NCI-H2171 treated with DMSO at 0.1 percent for 48 hours (cell line): Measurements from ENCODE around the gene DLX5.

Experiments used
- DNase-seq: peaks from one replicate; lab custom pipeline; 2025; lab: John Stamatoyannopoulos, UW

DLX5 gene

GRCh38 chr7:97005183-97006054 is 19.2 kb downstream of the DLX5 start, which contains the start of gene DLX6:
DLX6 (plus strand) TSS chr7:97005553; CDS start chr7:97005978, 425 bp downstream.
- peak; percentile 95 for DNase-seq

GRCh38 chr7:97004247-97005182 is 20.1 kb downstream of the DLX5 start:
- no peak for DNase-seq

- no peak for DNase-seq
Observed at GRCh38 chr7:97003262-97004246, 21.1 kb downstream of the DLX5 start.

- DNase-seq: no peak
Observed at GRCh38 chr7:97002555-97003261, 21.9 kb downstream of the DLX5 start.

- DNase-seq: no peak
Observed at GRCh38 chr7:97001656-97002554, 22.7 kb downstream of the DLX5 start.

- DNase-seq: no peak
Observed at GRCh38 chr7:97001221-97001620, 23.4 kb downstream of the DLX5 start.

GRCh38 chr7:96998744-96999143 is 25.9 kb downstream of the DLX5 start:
- no peak for DNase-seq

GRCh38 chr7:96998333-96998732 is 26.3 kb downstream of the DLX5 start:
- no peak for DNase-seq

- no peak for DNase-seq
Observed at GRCh38 chr7:96997512-96998032, 27.1 kb downstream of the DLX5 start.

GRCh38 chr7:96996958-96997511 is 27.6 kb downstream of the DLX5 start:
- DNase-seq: no peak

GRCh38 chr7:96996111-96996957 is 28.3 kb downstream of the DLX5 start:
- no peak for DNase-seq

- no peak for DNase-seq
Observed at GRCh38 chr7:96995406-96996110, 29.1 kb downstream of the DLX5 start.

- DNase-seq: no peak
Observed at GRCh38 chr7:96993980-96994379, 30.7 kb downstream of the DLX5 start.

- DNase-seq: no peak
Observed at GRCh38 chr7:96993094-96993865, 31.4 kb downstream of the DLX5 start.

- DNase-seq: no peak
Observed at GRCh38 chr7:96992192-96993005, 32.2 kb downstream of the DLX5 start.
